Esophagus muscularis mucosa (tissue), 4 donors: ENCODE measurements around the gene TBC1D16. TPM values are rescaled to one million over a fixed set of nuclear protein-coding genes. Genes with fewer than 3 reads are reported as not detected.

Source experiments
- DNase-seq: peaks from one replicate; pipeline ENCODE4 v3.0.0-alpha.2; 2017; ENCODE audit errors: extremely low spot score
- H3K27ac ChIP-seq, 4 donors: fragments of 200-600 bp; sonication (generic); replicated peaks in 1 of 4; 1 replicate in 3 of 4; 2 replicates in 1 of 4; pipeline ENCODE4 v1.5.1; 2016 to 2019; ENCODE audit warnings: mild to moderate bottlenecking in 1 of 4
- H3K27me3 ChIP-seq, 4 donors: fragments of 200-600 bp; sonication (generic); one replicate each; pipeline versions ENCODE4 v1.5.1 to v1.6.0; 2016 to 2019
- H3K36me3 ChIP-seq, 4 donors: fragments of 200-600 bp; sonication (generic); one replicate each; pipeline ENCODE4 v1.5.1; 2016 to 2019
- H3K4me1 ChIP-seq, 4 donors: fragments of 200-600 bp; sonication (generic); one replicate each; pipeline ENCODE4 v1.5.1; 2016 to 2019
- H3K4me3 ChIP-seq, 4 donors: fragments of 200-600 bp; sonication (generic); 1 replicate in 2 of 4; 2 replicates in 2 of 4; pipeline ENCODE4 v1.5.1; 2016 to 2019; ENCODE audit warnings: mild to moderate bottlenecking in 4 of 4, moderate library complexity in 1 of 4
- H3K9me3 ChIP-seq, 4 donors: fragments of 200-600 bp; sonication (generic); 1 replicate in 3 of 4; 2 replicates in 1 of 4; pipeline ENCODE4 v1.5.1; 2016 to 2019
- EP300 ChIP-seq: sonication (generic); formaldehyde crosslinking; IDR thresholded peaks from one replicate; pipeline ENCODE4 v1.6.1; 2017; ENCODE audit warnings: antibody characterized with exemption
- POLR2A ChIP-seq: fragments of 450-650 bp; IDR thresholded peaks from one replicate; pipeline ENCODE4 v1.6.1; 2017; ENCODE audit warnings: antibody characterized with exemption, moderate library complexity, mild to moderate bottlenecking, low read depth
- POLR2AphosphoS5 ChIP-seq, 2 donors: sonication (generic); formaldehyde crosslinking; IDR thresholded peaks; one replicate each; pipeline ENCODE4 v1.6.1; 2017; ENCODE audit warnings: antibody characterized with exemption in 2 of 2
- WGBS: methylation state at CpG from one replicate; pipeline ENCODE4 v1.1.5; 2018; 5-methylcytosine and 5-hydroxymethylcytosine counted together
- intact Hi-C: fragments of 100-400 bp; cut with DNase I; formaldehyde crosslinking; loops from one replicate; pipeline ENCODE4 v1.15.1; 2023
- total RNA-seq, 4 donors: library from RNA; depleted of rRNA; stranded (reverse); fragments of >200 nt; gene quantifications; one replicate each; pipeline versions ENCODE4 v1.1.0 to v1.2.1, GENCODE V29; 2016
- TF ChIP-seq, protein P1 (sequence below), 3 experiments: fragments of 200-600 bp in 2 of 3; fragments of 450-650 bp in 1 of 3; sonication (generic) in 2 of 3; IDR thresholded peaks; one replicate each; pipeline ENCODE4 v1.5.1; 2017 to 2019; ENCODE audit warnings: antibody characterized with exemption in 3 of 3, mild to moderate bottlenecking in 2 of 3, moderate library complexity in 1 of 3

TBC1D16 gene
- total RNA-seq, result 10 to 100 TPM; 30.3 to 37.4 (median 33.2) TPM

DNA sequence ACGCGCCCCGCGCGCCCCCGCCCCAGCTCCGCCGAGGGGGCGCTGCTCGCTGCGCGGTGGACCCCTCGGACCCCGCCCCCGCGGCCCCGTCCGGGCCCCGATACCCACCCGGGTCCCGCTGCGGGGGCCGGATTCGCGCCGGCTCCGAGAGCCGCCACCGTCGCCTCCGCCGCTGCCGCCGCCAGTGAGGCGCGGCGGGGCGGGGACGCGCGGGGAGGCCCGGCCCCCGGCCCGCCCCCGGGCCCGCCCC lies at the start of gene TBC1D16:
TBC1D16 (minus strand) TSS at position 186 of the 250 bp plus-strand sequence. CDS start 22,325 bp downstream, outside the sequence.
- Histone ChIP-seq H3K27ac (peak within 1 kb of the TSS; percentile 86 to 94 (median 92)), H3K4me1 (peaks cover 12 to 36% (median 25%) of the 10 kb centered on the region in 4 donors), H3K36me3 (peaks cover 0 to 10% (median 4%) of the 10 kb centered on the region in 4 donors), H3K9me3 (no peaks in the 10 kb centered on the region), H3K27me3 (no peaks in the 10 kb centered on the region), H3K4me3 (peak within 1 kb of the TSS; percentile 79 to 92 (median 87))
- TF ChIP-seq, protein P1, sequence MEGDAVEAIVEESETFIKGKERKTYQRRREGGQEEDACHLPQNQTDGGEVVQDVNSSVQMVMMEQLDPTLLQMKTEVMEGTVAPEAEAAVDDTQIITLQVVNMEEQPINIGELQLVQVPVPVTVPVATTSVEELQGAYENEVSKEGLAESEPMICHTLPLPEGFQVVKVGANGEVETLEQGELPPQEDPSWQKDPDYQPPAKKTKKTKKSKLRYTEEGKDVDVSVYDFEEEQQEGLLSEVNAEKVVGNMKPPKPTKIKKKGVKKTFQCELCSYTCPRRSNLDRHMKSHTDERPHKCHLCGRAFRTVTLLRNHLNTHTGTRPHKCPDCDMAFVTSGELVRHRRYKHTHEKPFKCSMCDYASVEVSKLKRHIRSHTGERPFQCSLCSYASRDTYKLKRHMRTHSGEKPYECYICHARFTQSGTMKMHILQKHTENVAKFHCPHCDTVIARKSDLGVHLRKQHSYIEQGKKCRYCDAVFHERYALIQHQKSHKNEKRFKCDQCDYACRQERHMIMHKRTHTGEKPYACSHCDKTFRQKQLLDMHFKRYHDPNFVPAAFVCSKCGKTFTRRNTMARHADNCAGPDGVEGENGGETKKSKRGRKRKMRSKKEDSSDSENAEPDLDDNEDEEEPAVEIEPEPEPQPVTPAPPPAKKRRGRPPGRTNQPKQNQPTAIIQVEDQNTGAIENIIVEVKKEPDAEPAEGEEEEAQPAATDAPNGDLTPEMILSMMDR (IDR thresholded peaks at IDR 0.05), result no peak
- TF ChIP-seq POLR2AphosphoS5 (IDR thresholded peaks at IDR 0.05) (no peak), POLR2A (no peak), EP300 (no peak)
- intact Hi-C loops, result no loop called here
- no peak for DNase-seq
- 3% methylated on average over 6 of the region's 46 CpGs for WGBS

- peaks cover 0 to 17% (median 2%) of the 10 kb centered on the region in 4 donors for H3K36me3 ChIP-seq
- H3K4me1 ChIP-seq, result peaks cover 6 to 10% (median 8%) of the 10 kb centered on the region in 4 donors
- H3K27me3 ChIP-seq, result no peaks in the 10 kb centered on the region
- intact Hi-C loops, result loop anchor here (5.0 kb wide), 1 partner anchor 77 kb away; no protein-coding TSS in a partner anchor
- DNase-seq, result no peak
- TF ChIP-seq, protein P1 (IDR thresholded peaks at IDR 0.05), result no peak
- TF ChIP-seq POLR2A (no peak), EP300 (no peak), POLR2AphosphoS5 (IDR thresholded peaks at IDR 0.05) (no peak)
- no peak overlapping the region for H3K4me3 ChIP-seq
- H3K27ac ChIP-seq, result no peak overlapping the region
- no peaks in the 10 kb centered on the region for H3K9me3 ChIP-seq
- 88% methylated on average over 5 of the region's 15 CpGs for WGBS
These were observed 49.1 kb upstream of the TBC1D16 start for GRCh38 chr17:80084773-80085172.

DNA sequence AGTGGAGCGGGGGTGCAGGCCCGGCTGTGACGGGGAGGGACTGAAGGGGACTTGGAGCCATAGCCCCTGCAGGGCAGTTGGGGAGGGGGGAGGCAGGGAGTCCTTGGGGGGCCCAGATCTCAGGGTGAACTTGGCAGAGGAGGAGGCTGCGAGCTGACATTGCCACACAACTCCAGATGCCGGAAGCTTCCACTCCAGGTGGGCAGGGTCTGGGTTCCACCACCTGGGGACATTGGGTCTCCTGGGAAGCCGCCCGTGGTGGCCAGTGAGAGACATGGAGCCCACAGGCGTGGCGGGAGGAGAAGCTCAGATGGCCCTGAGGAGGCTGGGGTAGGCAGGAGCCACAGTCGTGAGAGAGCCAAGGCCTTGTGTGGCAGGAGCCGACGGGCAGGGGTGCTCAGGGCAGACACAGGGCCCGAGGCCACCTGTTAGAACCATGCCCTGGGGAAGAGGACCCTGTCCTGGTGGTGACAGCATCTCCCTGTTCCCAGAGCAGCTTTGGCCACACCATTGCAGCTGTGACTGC lies 47.5 kb upstream of the TBC1D16 start:
- DNase-seq, result no peak
- Histone ChIP-seq H3K27ac (no peak overlapping the region), H3K9me3 (no peaks in the 10 kb centered on the region), H3K36me3 (peaks cover 0 to 11% (median 2%) of the 10 kb centered on the region in 4 donors), H3K4me3 (no peak overlapping the region), H3K4me1 (peaks cover 6 to 10% (median 8%) of the 10 kb centered on the region in 4 donors), H3K27me3 (no peaks in the 10 kb centered on the region)
- intact Hi-C loops, result loop anchor here (5.0 kb wide), 1 partner anchor 76 kb away; no protein-coding TSS in a partner anchor
- 84% methylated on average over 12 of the region's 13 CpGs for WGBS
- TF ChIP-seq POLR2A (no peak), POLR2AphosphoS5 (IDR thresholded peaks at IDR 0.05) (no peak), EP300 (no peak)
- TF ChIP-seq, protein P1 (IDR thresholded peaks at IDR 0.05), result no peak

DNA sequence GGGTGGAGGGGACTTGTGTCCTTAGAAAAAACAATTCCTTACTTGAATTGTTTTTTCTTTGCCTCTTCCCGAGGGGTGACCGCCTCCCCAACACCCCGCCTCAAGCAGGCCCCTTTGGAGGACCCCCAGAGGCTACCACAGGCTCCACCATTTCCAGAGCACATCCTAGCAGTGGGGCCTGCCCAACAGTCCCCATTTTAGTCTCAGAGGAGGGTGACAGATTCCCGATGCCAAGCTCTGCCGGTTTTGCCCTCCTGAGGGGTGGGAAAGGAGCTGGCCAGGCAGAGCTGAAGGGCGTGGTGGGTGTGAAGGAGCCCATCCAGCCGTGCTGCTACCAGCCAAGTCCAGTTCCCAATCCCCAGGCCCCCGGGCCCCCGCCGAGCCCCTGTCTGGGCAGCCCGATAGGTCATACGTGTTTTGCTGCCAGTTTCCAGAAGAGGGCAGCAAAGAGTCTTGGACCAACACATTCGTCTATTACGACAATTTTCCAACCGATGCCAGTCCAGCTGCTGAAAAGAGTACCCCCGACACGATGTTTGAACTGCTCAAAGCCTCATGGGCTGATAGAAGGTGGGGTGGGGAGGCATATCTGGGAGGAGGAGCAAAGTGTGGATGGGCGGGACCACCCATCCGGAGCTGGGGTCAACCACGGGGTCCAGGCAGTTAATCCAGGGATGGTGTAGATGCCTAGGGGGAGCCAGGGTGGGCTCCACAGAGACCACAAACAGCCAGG lies 46.9 kb upstream of the TBC1D16 start:
- Histone ChIP-seq H3K27ac (no peak overlapping the region), H3K4me3 (peak overlapping the region in 3 of 4 donors; percentile 29 to 46 (median 31)), H3K36me3 (peaks cover 0 to 7% (median 0%) of the 10 kb centered on the region in 4 donors), H3K9me3 (no peaks in the 10 kb centered on the region), H3K27me3 (no peaks in the 10 kb centered on the region), H3K4me1 (peaks cover 6 to 10% (median 8%) of the 10 kb centered on the region in 4 donors)
- no peak for DNase-seq
- TF ChIP-seq, protein P1 (IDR thresholded peaks at IDR 0.05), result peak; percentile 65 to 89 (median 73)
- TF ChIP-seq EP300, result no peak
- TF ChIP-seq POLR2AphosphoS5 (IDR thresholded peaks at IDR 0.05), result peak; percentile 6 to 12
- WGBS, result 32% methylated on average over 19 of the region's 20 CpGs
- intact Hi-C loops, result loop anchor here (5.0 kb wide), 1 partner anchor 75 kb away; no protein-coding TSS in a partner anchor
